OCI-LY1 (cell line): ENCODE measurements around the gene KCTD2.
"Not testable (repeated sequence)": the region's sequence is repeated elsewhere in the genome, so short reads cannot be mapped to it uniquely, and the experiment has no call there.

Source experiments
- H2AFZ ChIP-seq: fragments of 200-600 bp; sonication (generic), shearing (Covaris generic); 2 replicates; pipeline ENCODE4 v1.6.0; 2014; ENCODE audit warnings: antibody characterized with exemption, mild to moderate bottlenecking, low read length
- H3F3A ChIP-seq: fragments of 200-600 bp; sonication (generic), shearing (Covaris generic); 2 replicates; pipeline ENCODE4 v1.6.0; 2014; ENCODE audit warnings: mild to moderate bottlenecking, antibody characterized with exemption, low read length, moderate library complexity; ENCODE audit not compliant: insufficient read depth
- H3K27ac ChIP-seq: fragments of 200-600 bp; sonication (generic); 2 replicates; pipeline ENCODE4 v1.5.1; 2014; ENCODE audit warnings: low read length, mixed run types, mild to moderate bottlenecking, low read depth; ENCODE audit not compliant: poor library complexity, severe bottlenecking
- H3K27me3 ChIP-seq: fragments of 200-600 bp; sonication (generic); 2 replicates; pipeline ENCODE4 v1.6.0; 2014; ENCODE audit warnings: antibody characterized with exemption, mild to moderate bottlenecking, low read length, moderate library complexity; ENCODE audit not compliant: insufficient read depth
- H3K36me3 ChIP-seq: fragments of 200-600 bp; sonication (generic); 2 replicates; pipeline ENCODE4 v1.6.1; 2014; ENCODE audit warnings: mild to moderate bottlenecking, antibody characterized with exemption, low read length, moderate library complexity, mixed read lengths; ENCODE audit not compliant: insufficient read depth
- H3K4me1 ChIP-seq: fragments of 200-600 bp; sonication (generic); 2 replicates; pipeline ENCODE4 v1.5.1; 2014; ENCODE audit warnings: mild to moderate bottlenecking, low read length, moderate library complexity; ENCODE audit not compliant: insufficient read depth, severe bottlenecking
- H3K4me2 ChIP-seq: fragments of 200-600 bp; sonication (generic), shearing (Covaris generic); 2 replicates; pipeline ENCODE4 v1.6.1; 2014; ENCODE audit warnings: low read length
- H3K4me3 ChIP-seq: fragments of 200-600 bp; sonication (generic); 2 replicates; pipeline ENCODE4 v1.5.1; 2014; ENCODE audit warnings: low read length, low read depth, mild to moderate bottlenecking, mixed read lengths; ENCODE audit not compliant: poor library complexity, severe bottlenecking
- H3K79me2 ChIP-seq: fragments of 200-600 bp; shearing (Covaris generic); 2 replicates; pipeline ENCODE4 v1.6.1; 2016; ENCODE audit warnings: mixed run types, low read length, mixed read lengths; ENCODE audit not compliant: insufficient read depth
- H3K9ac ChIP-seq: fragments of 200-600 bp; sonication (generic), shearing (Covaris generic); 2 replicates; pipeline ENCODE4 v1.6.1; 2014; ENCODE audit warnings: mild to moderate bottlenecking, low read length, mixed read lengths
- H3K9me2 ChIP-seq: fragments of 200-600 bp; sonication (generic), shearing (Covaris generic); 2 replicates; pipeline ENCODE4 v1.6.1; 2014; ENCODE audit warnings: low read depth, mild to moderate bottlenecking, low read length, mixed read lengths
- H3K9me3 ChIP-seq: fragments of 200-600 bp; shearing (Covaris generic); 2 replicates; pipeline ENCODE4 v1.6.1; 2014; ENCODE audit warnings: low read length, mixed read lengths
- H4K20me1 ChIP-seq: fragments of 200-600 bp; sonication (generic), shearing (Covaris generic); 2 replicates; pipeline ENCODE4 v1.6.0; 2016; ENCODE audit warnings: mild to moderate bottlenecking, low read length; ENCODE audit not compliant: insufficient read depth
- CTCF ChIP-seq: fragments of 200-600 bp; sonication (generic), shearing (Covaris generic); IDR thresholded peaks from 2 replicates; pipeline ENCODE4 v1.5.1; 2017; ENCODE audit warnings: mild to moderate bottlenecking, antibody characterized with exemption, low read length, moderate library complexity, mixed read lengths
- EZH2 ChIP-seq: fragments of 200-600 bp; sonication (generic), shearing (Covaris generic); IDR thresholded peaks from 2 replicates; pipeline ENCODE4 v1.8.0; 2017; ENCODE audit warnings: borderline replicate concordance, mixed run types, mild to moderate bottlenecking, antibody characterized with exemption, low read length, moderate library complexity, mixed read lengths

Gene KCTD2

GRCh38 chr17:75004371-75004770 lies 42.7 kb upstream of the KCTD2 start:
- H2AFZ ChIP-seq = no peak overlapping the region
- no peaks in the 10 kb centered on the region for H3K36me3 ChIP-seq
- H3F3A ChIP-seq = no peaks in the 10 kb centered on the region

GRCh38 chr17:75005291-75005690 lies 41.7 kb upstream of the KCTD2 start:
- H2AFZ ChIP-seq = no peak overlapping the region
- no peaks in the 10 kb centered on the region for H4K20me1 ChIP-seq
- H3K27me3 ChIP-seq = no peaks in the 10 kb centered on the region
- no peaks in the 10 kb centered on the region for H3K36me3 ChIP-seq
- TF ChIP-seq CTCF (no peak), EZH2 (no peak)
- H3K4me3 ChIP-seq = no peak overlapping the region
- no peak overlapping the region for H3K27ac ChIP-seq
- H3K9me2 ChIP-seq = no peaks in the 10 kb centered on the region
- no peak overlapping the region for H3K4me2 ChIP-seq
- H3K4me1 ChIP-seq = no peaks in the 10 kb centered on the region
- no peaks in the 10 kb centered on the region for H3K9me3 ChIP-seq
- no peak overlapping the region for H3K9ac ChIP-seq
- no peaks in the 10 kb centered on the region for H3K79me2 ChIP-seq
- H3F3A ChIP-seq = no peaks in the 10 kb centered on the region

More at GRCh38 chr17:75004371-75004770, 42.7 kb upstream of the KCTD2 start:
- H3K9ac ChIP-seq = no peak overlapping the region
- no peaks in the 10 kb centered on the region for H3K4me1 ChIP-seq
- no peak overlapping the region for H3K4me3 ChIP-seq
- H3K9me2 ChIP-seq = no peaks in the 10 kb centered on the region
- H4K20me1 ChIP-seq = no peaks in the 10 kb centered on the region
- no peak overlapping the region for H3K4me2 ChIP-seq
- no peaks in the 10 kb centered on the region for H3K9me3 ChIP-seq
- H3K27me3 ChIP-seq = no peaks in the 10 kb centered on the region
- no peaks in the 10 kb centered on the region for H3K79me2 ChIP-seq
- TF ChIP-seq EZH2 = no peak
- no peak for TF ChIP-seq CTCF
- H3K27ac ChIP-seq = no peak overlapping the region

GRCh38 chr17:75006084-75006483 lies 40.9 kb upstream of the KCTD2 start:
- not testable (repeated sequence) for H3K4me3 ChIP-seq, H3K36me3 ChIP-seq, H3K9me3 ChIP-seq, H3F3A ChIP-seq, H3K9me2 ChIP-seq, H3K27ac ChIP-seq, H4K20me1 ChIP-seq, H2AFZ ChIP-seq, H3K4me1 ChIP-seq, H3K79me2 ChIP-seq, H3K4me2 ChIP-seq, H3K9ac ChIP-seq, H3K27me3 ChIP-seq

GRCh38 chr17:75006653-75007052 lies 40.4 kb upstream of the KCTD2 start:
- no peaks in the 10 kb centered on the region for H3K36me3 ChIP-seq
- no peaks in the 10 kb centered on the region for H3F3A ChIP-seq
- no peak overlapping the region for H3K4me2 ChIP-seq
- no peaks in the 10 kb centered on the region for H3K9me3 ChIP-seq
- no peak overlapping the region for H2AFZ ChIP-seq
- no peak overlapping the region for H3K27ac ChIP-seq
- no peak overlapping the region for H3K4me3 ChIP-seq
- H3K9ac ChIP-seq = no peak overlapping the region
- peaks cover under 1% of the 10 kb centered on the region for H3K4me1 ChIP-seq
- H3K79me2 ChIP-seq = no peaks in the 10 kb centered on the region
- no peaks in the 10 kb centered on the region for H4K20me1 ChIP-seq
- H3K9me2 ChIP-seq = no peaks in the 10 kb centered on the region
- no peaks in the 10 kb centered on the region for H3K27me3 ChIP-seq
- TF ChIP-seq EZH2 (no peak), CTCF (no peak)
